Neural cell (in vitro differentiated cells): ENCODE measurements around the gene EXOC4. TPM values are rescaled to one million over a fixed set of nuclear protein-coding genes. Genes with fewer than 3 reads are reported as not detected.

ENCODE experiments used
- H2AFZ ChIP-seq: fragments of 200-600, 300-800 bp; sonication (generic), shearing (Covaris generic); 2 replicates; pipeline ENCODE4 v1.6.0; 2014; ENCODE audit warnings: low read depth, mild to moderate bottlenecking, antibody characterized with exemption, low read length, moderate library complexity
- H3F3A ChIP-seq: fragments of 200-600 bp; shearing (Covaris generic); 2 replicates; pipeline ENCODE4 v1.6.1; 2016; ENCODE audit warnings: mild to moderate bottlenecking, moderate library complexity, mixed read lengths, antibody characterized with exemption, low read length; ENCODE audit not compliant: insufficient read depth, poor library complexity, severe bottlenecking
- H3K27ac ChIP-seq: fragments of 200-600, 300-800 bp; sonication (generic), shearing (Covaris generic); 2 replicates; pipeline ENCODE4 v1.5.1; 2014; ENCODE audit warnings: mild to moderate bottlenecking, low read length, moderate library complexity
- H3K27me3 ChIP-seq: fragments of 300-800, 200-600 bp; sonication (generic), shearing (Covaris generic); 2 replicates; pipeline ENCODE4 v1.6.0; 2014; ENCODE audit warnings: mild to moderate bottlenecking, low read depth, low read length, moderate library complexity; ENCODE audit not compliant: insufficient read depth
- H3K36me3 ChIP-seq: fragments of 300-800, 200-600 bp; sonication (generic), shearing (Covaris generic); 2 replicates; pipeline ENCODE4 v1.5.1; 2014; ENCODE audit warnings: mild to moderate bottlenecking, antibody characterized with exemption, low read length, moderate library complexity; ENCODE audit not compliant: insufficient read depth
- H3K4me2 ChIP-seq: fragments of 300-800, 200-600 bp; sonication (generic), shearing (Covaris generic); 2 replicates; pipeline ENCODE4 v1.6.0; 2014; ENCODE audit warnings: mild to moderate bottlenecking, low read length
- H3K4me3 ChIP-seq: fragments of 300-800, 200-600 bp; sonication (generic), shearing (Covaris generic); 2 replicates; pipeline ENCODE4 v1.5.1; 2014; ENCODE audit warnings: mild to moderate bottlenecking, low read length, moderate library complexity
- H3K79me2 ChIP-seq: fragments of 200-600 bp; shearing (Covaris generic); replicated peaks from 2 replicates; pipeline ENCODE4 v1.6.0; 2014; ENCODE audit warnings: mild to moderate bottlenecking, low read length, moderate library complexity; ENCODE audit not compliant: insufficient read depth
- H3K9ac ChIP-seq: fragments of 300-800, 200-600 bp; sonication (generic), shearing (Covaris generic); 2 replicates; pipeline ENCODE4 v1.6.1; 2016; ENCODE audit warnings: mild to moderate bottlenecking, low read length, mixed read lengths
- H3K9me2 ChIP-seq: fragments of 200-600 bp; shearing (Covaris generic); 2 replicates; pipeline ENCODE4 v1.6.1; 2016; ENCODE audit warnings: mild to moderate bottlenecking, low read length, mixed read lengths; ENCODE audit not compliant: insufficient read depth
- H3K9me3 ChIP-seq: fragments of 200-600, 300-800 bp; sonication (generic), shearing (Covaris generic); 2 replicates; pipeline ENCODE4 v1.6.1; 2016; ENCODE audit warnings: mild to moderate bottlenecking, mixed run types, low read length, moderate library complexity, mixed read lengths
- H4K20me1 ChIP-seq: fragments of 200-600 bp; shearing (Covaris generic); 2 replicates; pipeline ENCODE4 v1.6.1; 2016; ENCODE audit warnings: mild to moderate bottlenecking, mixed run types; ENCODE audit not compliant: insufficient read depth
- EP300 ChIP-seq: fragments of 450-650 bp; conservative IDR thresholded peaks from 2 replicates; pipeline ENCODE4 v1.6.1; 2014; ENCODE audit warnings: antibody characterized with exemption, mild to moderate bottlenecking, moderate library complexity; ENCODE audit not compliant: poor library complexity, severe bottlenecking
- EZH2 ChIP-seq: fragments of 200-600, 300-800 bp; shearing (Covaris generic), sonication (generic); IDR thresholded peaks from 2 replicates; pipeline ENCODE4 v1.6.1; 2014; ENCODE audit warnings: antibody characterized with exemption, low read length, borderline replicate concordance, mild to moderate bottlenecking; ENCODE audit not compliant: insufficient read depth, poor library complexity, severe bottlenecking
- MXI1 ChIP-seq: fragments of 450-650 bp; conservative IDR thresholded peaks from 2 replicates; pipeline ENCODE4 v1.6.1; 2014; ENCODE audit warnings: antibody characterized with exemption, mild to moderate bottlenecking; ENCODE audit not compliant: poor library complexity, severe bottlenecking
- POLR2AphosphoS5 ChIP-seq: IDR thresholded peaks from 2 replicates; pipeline ENCODE4 v1.6.1; 2012
- RAD21 ChIP-seq: fragments of 450-650 bp; conservative IDR thresholded peaks from 2 replicates; pipeline ENCODE4 v1.6.1; 2014; ENCODE audit warnings: antibody characterized with exemption, mild to moderate bottlenecking, moderate library complexity
- SMC3 ChIP-seq: fragments of 450-650 bp; conservative IDR thresholded peaks from 2 replicates; pipeline ENCODE4 v1.6.1; 2014; ENCODE audit warnings: antibody characterized with exemption, mild to moderate bottlenecking, moderate library complexity; ENCODE audit not compliant: poor library complexity
- TAF1 ChIP-seq: IDR thresholded peaks from 2 replicates; pipeline ENCODE4 v1.6.1; 2012; ENCODE audit warnings: low read depth
- polyA plus RNA-seq: library from polyadenylated mRNA; depleted of rRNA; stranded (reverse); fragments of >200 nt; gene quantifications from 2 replicates; pipeline ENCODE4 v1.2.3, GENCODE V29; 2014
- TF ChIP-seq, protein P1 (sequence below): IDR thresholded peaks from 2 replicates; pipeline ENCODE4 v1.6.1; 2012; ENCODE audit warnings: borderline replicate concordance
- TF ChIP-seq, protein P2 (sequence below): fragments of 450-650 bp; IDR thresholded peaks from 2 replicates; pipeline ENCODE4 v1.5.1; 2014; ENCODE audit warnings: antibody characterized with exemption, mild to moderate bottlenecking, moderate library complexity; ENCODE audit not compliant: poor library complexity, severe bottlenecking

Gene EXOC4
- polyA plus RNA-seq, 1 donor from 2014 or later: 36.5 TPM

DNA sequence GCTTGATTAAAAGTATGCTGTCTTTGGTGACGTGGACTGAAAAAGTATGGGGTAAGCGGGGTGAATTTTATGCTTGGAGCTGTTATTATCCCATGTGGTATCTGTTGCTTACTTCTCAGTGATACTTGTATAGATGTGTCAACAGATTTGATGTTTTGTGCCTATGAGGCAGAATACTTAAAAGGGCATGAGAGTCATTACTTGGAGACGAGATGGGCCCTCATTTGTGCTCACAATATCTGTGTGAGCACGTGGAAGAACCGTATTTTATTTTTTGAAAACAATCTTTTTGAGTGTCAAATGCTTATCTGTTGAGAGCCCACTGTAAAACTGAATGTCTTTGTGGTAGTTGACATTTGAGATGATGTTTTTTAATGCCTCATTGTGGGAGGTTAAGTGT is 281.9 kb downstream of the EXOC4 start:
- Histone ChIP-seq H3K27me3 (no peaks in the 10 kb centered on the region), H3K79me2 (no peaks in the 10 kb centered on the region), H3K9ac (peak overlapping the region; percentile 6), H3K9me2 (no peaks in the 10 kb centered on the region), H2AFZ (no peak overlapping the region), H3K27ac (peak overlapping the region; percentile 61), H3F3A (peaks cover 6% of the 10 kb centered on the region), H3K4me2 (peak overlapping the region; percentile 29), H3K36me3 (no peaks in the 10 kb centered on the region), H3K9me3 (no peaks in the 10 kb centered on the region), H4K20me1 (no peaks in the 10 kb centered on the region), H3K4me3 (peak overlapping the region; percentile 8)
- TF ChIP-seq MXI1 (no peak), RAD21 (no peak), EP300 (no peak), TAF1 (no peak), POLR2AphosphoS5 (no peak), EZH2 (no peak), SMC3 (no peak)
- TF ChIP-seq, protein P1, sequence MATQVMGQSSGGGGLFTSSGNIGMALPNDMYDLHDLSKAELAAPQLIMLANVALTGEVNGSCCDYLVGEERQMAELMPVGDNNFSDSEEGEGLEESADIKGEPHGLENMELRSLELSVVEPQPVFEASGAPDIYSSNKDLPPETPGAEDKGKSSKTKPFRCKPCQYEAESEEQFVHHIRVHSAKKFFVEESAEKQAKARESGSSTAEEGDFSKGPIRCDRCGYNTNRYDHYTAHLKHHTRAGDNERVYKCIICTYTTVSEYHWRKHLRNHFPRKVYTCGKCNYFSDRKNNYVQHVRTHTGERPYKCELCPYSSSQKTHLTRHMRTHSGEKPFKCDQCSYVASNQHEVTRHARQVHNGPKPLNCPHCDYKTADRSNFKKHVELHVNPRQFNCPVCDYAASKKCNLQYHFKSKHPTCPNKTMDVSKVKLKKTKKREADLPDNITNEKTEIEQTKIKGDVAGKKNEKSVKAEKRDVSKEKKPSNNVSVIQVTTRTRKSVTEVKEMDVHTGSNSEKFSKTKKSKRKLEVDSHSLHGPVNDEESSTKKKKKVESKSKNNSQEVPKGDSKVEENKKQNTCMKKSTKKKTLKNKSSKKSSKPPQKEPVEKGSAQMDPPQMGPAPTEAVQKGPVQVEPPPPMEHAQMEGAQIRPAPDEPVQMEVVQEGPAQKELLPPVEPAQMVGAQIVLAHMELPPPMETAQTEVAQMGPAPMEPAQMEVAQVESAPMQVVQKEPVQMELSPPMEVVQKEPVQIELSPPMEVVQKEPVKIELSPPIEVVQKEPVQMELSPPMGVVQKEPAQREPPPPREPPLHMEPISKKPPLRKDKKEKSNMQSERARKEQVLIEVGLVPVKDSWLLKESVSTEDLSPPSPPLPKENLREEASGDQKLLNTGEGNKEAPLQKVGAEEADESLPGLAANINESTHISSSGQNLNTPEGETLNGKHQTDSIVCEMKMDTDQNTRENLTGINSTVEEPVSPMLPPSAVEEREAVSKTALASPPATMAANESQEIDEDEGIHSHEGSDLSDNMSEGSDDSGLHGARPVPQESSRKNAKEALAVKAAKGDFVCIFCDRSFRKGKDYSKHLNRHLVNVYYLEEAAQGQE: no peak
- TF ChIP-seq, protein P2, sequence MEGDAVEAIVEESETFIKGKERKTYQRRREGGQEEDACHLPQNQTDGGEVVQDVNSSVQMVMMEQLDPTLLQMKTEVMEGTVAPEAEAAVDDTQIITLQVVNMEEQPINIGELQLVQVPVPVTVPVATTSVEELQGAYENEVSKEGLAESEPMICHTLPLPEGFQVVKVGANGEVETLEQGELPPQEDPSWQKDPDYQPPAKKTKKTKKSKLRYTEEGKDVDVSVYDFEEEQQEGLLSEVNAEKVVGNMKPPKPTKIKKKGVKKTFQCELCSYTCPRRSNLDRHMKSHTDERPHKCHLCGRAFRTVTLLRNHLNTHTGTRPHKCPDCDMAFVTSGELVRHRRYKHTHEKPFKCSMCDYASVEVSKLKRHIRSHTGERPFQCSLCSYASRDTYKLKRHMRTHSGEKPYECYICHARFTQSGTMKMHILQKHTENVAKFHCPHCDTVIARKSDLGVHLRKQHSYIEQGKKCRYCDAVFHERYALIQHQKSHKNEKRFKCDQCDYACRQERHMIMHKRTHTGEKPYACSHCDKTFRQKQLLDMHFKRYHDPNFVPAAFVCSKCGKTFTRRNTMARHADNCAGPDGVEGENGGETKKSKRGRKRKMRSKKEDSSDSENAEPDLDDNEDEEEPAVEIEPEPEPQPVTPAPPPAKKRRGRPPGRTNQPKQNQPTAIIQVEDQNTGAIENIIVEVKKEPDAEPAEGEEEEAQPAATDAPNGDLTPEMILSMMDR: no peak

DNA sequence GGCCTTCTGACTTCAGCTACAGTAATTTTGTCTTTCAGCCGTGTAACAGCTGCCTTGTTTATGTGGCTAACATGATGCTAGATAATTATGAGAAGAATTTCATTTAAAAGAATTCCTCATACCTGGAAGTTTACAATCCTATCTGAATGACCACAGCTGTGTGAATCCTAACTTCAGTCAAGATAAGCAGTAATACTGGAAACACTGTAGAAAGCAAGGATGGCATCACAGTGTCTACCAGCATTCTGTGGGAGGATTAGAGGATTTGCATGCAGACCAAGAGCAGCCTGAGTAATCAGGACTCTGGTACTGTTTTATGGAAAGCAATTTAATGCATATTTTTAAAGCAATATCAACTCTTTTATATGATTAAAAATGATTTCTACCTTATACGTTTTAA is 282.4 kb downstream of the EXOC4 start:
- no peak overlapping the region for H3K4me3 ChIP-seq
- H3K36me3 ChIP-seq: no peaks in the 10 kb centered on the region
- H3K27me3 ChIP-seq: no peaks in the 10 kb centered on the region
- H3K9ac ChIP-seq: peak overlapping the region; percentile 6
- no peaks in the 10 kb centered on the region for H3K9me3 ChIP-seq
- peaks cover 6% of the 10 kb centered on the region for H3F3A ChIP-seq
- H2AFZ ChIP-seq: no peak overlapping the region
- no peaks in the 10 kb centered on the region for H3K79me2 ChIP-seq
- TF ChIP-seq RAD21 (no peak), MXI1 (no peak), EZH2 (no peak), EP300 (no peak), SMC3 (no peak), TAF1 (no peak), POLR2AphosphoS5 (no peak)
- TF ChIP-seq, protein P2: no peak
- TF ChIP-seq, protein P1: no peak
- H4K20me1 ChIP-seq: no peaks in the 10 kb centered on the region
- H3K9me2 ChIP-seq: no peaks in the 10 kb centered on the region
- H3K4me2 ChIP-seq: peak overlapping the region; percentile 26
- H3K27ac ChIP-seq: peak overlapping the region; percentile 61
